ENCODE data around the gene MEDAG.

- no peak for TF ChIP-seq EZH2 (IDR thresholded peaks at IDR 0.05; ENCODE audit: borderline replicate concordance, insufficient read depth, low read depth, low read length, poor library complexity, severe bottlenecking)
- no peak for TF ChIP-seq CTCF (IDR thresholded peaks at IDR 0.05)
Measured at GRCh38 chr13:30974350-30974749, 68.3 kb downstream of the MEDAG start.
